ENCODE measurements around the gene C17orf100.

C17orf100 gene

DNA sequence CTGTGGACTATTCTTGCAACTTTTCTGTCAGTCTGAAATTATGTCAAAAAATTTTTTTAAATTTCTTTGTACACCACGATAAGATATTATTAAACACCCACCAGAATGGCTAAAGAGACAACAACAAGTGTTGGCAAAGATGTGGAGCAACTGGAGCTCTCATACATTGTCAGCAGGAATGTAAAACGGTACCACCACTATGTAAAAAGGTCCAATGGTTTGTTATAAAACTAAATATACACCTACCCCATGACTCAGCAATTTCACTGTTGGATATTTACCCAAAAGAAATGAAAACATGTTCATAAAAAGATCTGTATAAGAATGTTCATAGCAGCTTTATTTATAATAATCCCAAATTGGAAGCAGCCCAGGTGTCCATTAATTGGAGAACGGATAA is 18.3 kb upstream of the C17orf100 start:
- no peaks in the 10 kb centered on the region for H4K20me1 ChIP-seq (ENCODE audit: insufficient read depth, low read length, poor library complexity, severe bottlenecking)
- H2AFZ ChIP-seq (ENCODE audit: low read length): no peak overlapping the region
- no peaks in the 10 kb centered on the region for H3K4me1 ChIP-seq (ENCODE audit: insufficient read depth, low read length, poor library complexity, severe bottlenecking)
- TF ChIP-seq EZH2phosphoT487 (IDR thresholded peaks at IDR 0.05; ENCODE audit: borderline replicate concordance): no peak
- TF ChIP-seq, protein P1, sequence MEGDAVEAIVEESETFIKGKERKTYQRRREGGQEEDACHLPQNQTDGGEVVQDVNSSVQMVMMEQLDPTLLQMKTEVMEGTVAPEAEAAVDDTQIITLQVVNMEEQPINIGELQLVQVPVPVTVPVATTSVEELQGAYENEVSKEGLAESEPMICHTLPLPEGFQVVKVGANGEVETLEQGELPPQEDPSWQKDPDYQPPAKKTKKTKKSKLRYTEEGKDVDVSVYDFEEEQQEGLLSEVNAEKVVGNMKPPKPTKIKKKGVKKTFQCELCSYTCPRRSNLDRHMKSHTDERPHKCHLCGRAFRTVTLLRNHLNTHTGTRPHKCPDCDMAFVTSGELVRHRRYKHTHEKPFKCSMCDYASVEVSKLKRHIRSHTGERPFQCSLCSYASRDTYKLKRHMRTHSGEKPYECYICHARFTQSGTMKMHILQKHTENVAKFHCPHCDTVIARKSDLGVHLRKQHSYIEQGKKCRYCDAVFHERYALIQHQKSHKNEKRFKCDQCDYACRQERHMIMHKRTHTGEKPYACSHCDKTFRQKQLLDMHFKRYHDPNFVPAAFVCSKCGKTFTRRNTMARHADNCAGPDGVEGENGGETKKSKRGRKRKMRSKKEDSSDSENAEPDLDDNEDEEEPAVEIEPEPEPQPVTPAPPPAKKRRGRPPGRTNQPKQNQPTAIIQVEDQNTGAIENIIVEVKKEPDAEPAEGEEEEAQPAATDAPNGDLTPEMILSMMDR (conservative IDR thresholded peaks at IDR 0.05; ENCODE audit: low read length): no peak
- H3K79me2 ChIP-seq (ENCODE audit: insufficient read depth, low read length): 0 out of 2 replicates have a peak, but pooled peaks cover 1% of the 10 kb centered on the region
- H3K9ac ChIP-seq (ENCODE audit: low read depth, low read length, poor library complexity, severe bottlenecking): no peak overlapping the region
- no peak overlapping the region for H3K4me3 ChIP-seq (ENCODE audit: low read length, poor library complexity, severe bottlenecking)
- H3K4me2 ChIP-seq (ENCODE audit: low read depth, low read length, poor library complexity, severe bottlenecking): no peak overlapping the region
- H3K9me2 ChIP-seq (replicated peaks; ENCODE audit: low read depth, low read length): no peaks in the 10 kb centered on the region
- H3K27me3 ChIP-seq (ENCODE audit: insufficient read depth, low read length, poor library complexity, severe bottlenecking): no peaks in the 10 kb centered on the region
- H3K9me3 ChIP-seq (ENCODE audit: insufficient read depth, low read depth, low read length): no peaks in the 10 kb centered on the region
- no peaks in the 10 kb centered on the region for H3F3A ChIP-seq (ENCODE audit: low read depth)
- peaks cover 18% of the 10 kb centered on the region; the same call in 1 of the 2 replicates for H3K36me3 ChIP-seq (ENCODE audit: insufficient read depth, low read length)

DNA sequence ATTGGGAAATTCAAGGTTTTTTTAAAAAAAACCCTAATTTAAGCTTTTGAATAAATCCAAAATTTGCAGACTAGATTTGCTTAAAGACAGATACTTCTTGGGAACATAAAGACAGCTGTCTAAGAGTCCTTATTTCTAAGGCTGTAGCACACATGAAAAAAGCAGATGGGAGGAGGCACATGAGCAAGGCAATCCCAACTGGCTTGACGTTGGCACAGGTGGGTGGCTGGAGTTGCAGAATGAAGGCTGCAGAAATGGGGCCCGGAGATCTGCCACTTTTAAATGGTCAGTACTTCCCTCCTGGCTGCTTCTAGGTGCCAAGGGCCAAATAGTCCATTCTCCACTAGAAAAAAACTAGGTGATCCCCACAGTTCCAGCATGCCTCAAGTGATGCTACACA is 15.5 kb upstream of the C17orf100 start:
- Histone ChIP-seq H3K9me2 (replicated peaks; ENCODE audit: low read depth, low read length) (no peaks in the 10 kb centered on the region), H2AFZ (ENCODE audit: low read length) (no peak overlapping the region), H4K20me1 (ENCODE audit: insufficient read depth, low read length, poor library complexity, severe bottlenecking) (peaks cover 9% of the 10 kb centered on the region), H3K4me1 (ENCODE audit: insufficient read depth, low read length, poor library complexity, severe bottlenecking) (peaks cover 9% of the 10 kb centered on the region), H3F3A (ENCODE audit: low read depth) (no peaks in the 10 kb centered on the region), H3K4me3 (ENCODE audit: low read length, poor library complexity, severe bottlenecking) (no peak overlapping the region), H3K36me3 (ENCODE audit: insufficient read depth, low read length) (peaks cover 14% of the 10 kb centered on the region; the same call in 1 of the 2 replicates), H3K4me2 (ENCODE audit: low read depth, low read length, poor library complexity, severe bottlenecking) (no peak overlapping the region), H3K9ac (ENCODE audit: low read depth, low read length, poor library complexity, severe bottlenecking) (no peak overlapping the region), H3K9me3 (ENCODE audit: insufficient read depth, low read depth, low read length) (no peaks in the 10 kb centered on the region), H3K79me2 (ENCODE audit: insufficient read depth, low read length) (peaks cover 24% of the 10 kb centered on the region; the same call in 1 of the 2 replicates), H3K27me3 (ENCODE audit: insufficient read depth, low read length, poor library complexity, severe bottlenecking) (no peaks in the 10 kb centered on the region)
- TF ChIP-seq EZH2phosphoT487 (IDR thresholded peaks at IDR 0.05; ENCODE audit: borderline replicate concordance): no peak
- TF ChIP-seq, protein P1 (conservative IDR thresholded peaks at IDR 0.05; ENCODE audit: low read length): no peak

DNA sequence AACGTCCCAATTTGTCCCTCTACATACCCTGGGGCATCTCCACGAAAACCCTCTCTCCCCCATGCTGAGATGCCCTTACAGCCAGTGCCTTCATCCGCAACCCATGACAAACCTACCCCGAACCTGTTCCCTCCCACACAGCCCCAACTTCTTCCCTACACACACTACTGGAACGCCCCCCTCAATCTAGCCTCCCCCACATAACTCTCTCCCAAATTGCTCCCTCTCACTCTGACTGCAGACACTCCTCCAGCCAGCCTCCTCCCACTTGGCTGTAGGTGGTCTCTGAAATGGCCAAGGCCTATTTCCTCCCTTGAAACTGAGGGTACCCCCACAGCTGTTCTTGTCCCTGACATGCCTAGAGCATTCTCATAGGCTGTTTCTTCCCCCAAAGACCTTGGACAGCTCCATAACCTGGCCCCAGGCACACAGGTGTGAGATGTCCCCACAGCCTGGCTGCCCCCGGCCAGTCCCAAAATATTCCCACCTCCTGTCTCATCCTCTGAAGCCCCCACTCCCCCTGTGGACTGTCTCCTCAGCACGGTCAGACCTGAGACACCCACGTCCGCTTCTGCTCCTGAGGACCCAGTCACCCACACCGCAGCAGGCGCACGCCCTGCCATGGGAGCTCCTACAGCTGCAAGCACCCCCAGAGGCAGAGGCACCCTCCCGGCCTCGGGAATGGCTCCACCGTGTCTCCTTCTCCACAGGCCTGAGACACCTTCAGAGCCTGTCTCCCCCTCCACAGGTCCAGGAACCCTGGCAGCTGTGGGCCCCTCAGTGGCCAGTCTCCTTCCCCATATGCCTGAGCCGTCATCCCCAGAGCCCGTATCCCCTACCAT is 14.7 kb upstream of the C17orf100 start:
- Histone ChIP-seq H3K36me3 (ENCODE audit: insufficient read depth, low read length) (peaks cover 14% of the 10 kb centered on the region; the same call in 1 of the 2 replicates), H3K9ac (ENCODE audit: low read depth, low read length, poor library complexity, severe bottlenecking) (no peak overlapping the region), H3K4me1 (ENCODE audit: insufficient read depth, low read length, poor library complexity, severe bottlenecking) (peaks cover 14% of the 10 kb centered on the region), H3F3A (ENCODE audit: low read depth) (no peaks in the 10 kb centered on the region), H2AFZ (ENCODE audit: low read length) (no peak overlapping the region), H3K9me3 (ENCODE audit: insufficient read depth, low read depth, low read length) (no peaks in the 10 kb centered on the region), H3K79me2 (ENCODE audit: insufficient read depth, low read length) (peaks cover 31% of the 10 kb centered on the region), H3K4me2 (ENCODE audit: low read depth, low read length, poor library complexity, severe bottlenecking) (no peak overlapping the region), H3K9me2 (replicated peaks; ENCODE audit: low read depth, low read length) (no peaks in the 10 kb centered on the region), H3K27me3 (ENCODE audit: insufficient read depth, low read length, poor library complexity, severe bottlenecking) (no peaks in the 10 kb centered on the region), H3K4me3 (ENCODE audit: low read length, poor library complexity, severe bottlenecking) (no peak overlapping the region), H4K20me1 (ENCODE audit: insufficient read depth, low read length, poor library complexity, severe bottlenecking) (peaks cover 10% of the 10 kb centered on the region)
- TF ChIP-seq EZH2phosphoT487 (IDR thresholded peaks at IDR 0.05; ENCODE audit: borderline replicate concordance): no peak
- TF ChIP-seq, protein P1 (conservative IDR thresholded peaks at IDR 0.05; ENCODE audit: low read length): no peak
